Immature natural killer cell (primary cell): ENCODE measurements around the gene GSK3A. TPM values are rescaled to one million over a fixed set of nuclear protein-coding genes. Genes with fewer than 3 reads are reported as not detected.

ENCODE experiments used
- DNase-seq, 3 donors: peaks; one replicate each; pipeline ENCODE4 v3.0.0; 2022; ENCODE audit warnings: mixed read lengths in 1 of 3
- H3K27ac Mint-ChIP-seq, 6 donors: one replicate each; pipeline ENCODE4 v1.8.0; 2020; ENCODE audit warnings: mixed read lengths in 6 of 6, mild to moderate bottlenecking in 5 of 6, inconsistent platforms in 4 of 6, moderate library complexity in 3 of 6
- H3K27me3 Mint-ChIP-seq, 3 donors: one replicate each; pipeline ENCODE4 v1.8.0; 2020 to 2021; ENCODE audit warnings: low read depth in 3 of 3, mild to moderate bottlenecking in 3 of 3, mixed read lengths in 3 of 3, moderate library complexity in 3 of 3, inconsistent platforms in 1 of 3
- H3K36me3 Mint-ChIP-seq, 3 donors: one replicate each; pipeline ENCODE4 v1.8.0; 2020; ENCODE audit warnings: mixed read lengths in 3 of 3, inconsistent platforms in 2 of 3, mild to moderate bottlenecking in 2 of 3
- H3K4me1 Mint-ChIP-seq, 2 donors: one replicate each; pipeline ENCODE4 v1.8.0; 2020; ENCODE audit warnings: inconsistent platforms in 2 of 2, mild to moderate bottlenecking in 2 of 2, mixed read lengths in 2 of 2, moderate library complexity in 1 of 2
- H3K4me3 Mint-ChIP-seq, 5 donors: one replicate each; pipeline ENCODE4 v1.8.0; 2020; ENCODE audit warnings: mild to moderate bottlenecking in 5 of 5, mixed read lengths in 5 of 5, inconsistent platforms in 3 of 5, moderate library complexity in 3 of 5
- H3K9me3 Mint-ChIP-seq, 6 donors: one replicate each; pipeline ENCODE4 v1.8.0; 2020; ENCODE audit warnings: mild to moderate bottlenecking in 6 of 6, mixed read lengths in 6 of 6, inconsistent platforms in 4 of 6, moderate library complexity in 3 of 6
- polyA plus RNA-seq, 3 donors: library from polyadenylated mRNA; unstranded; fragments of 300-500 nt; fragmentation: Illumina TruSeq; gene quantifications; one replicate each; pipeline ENCODE4 v1.2.3, GENCODE V29; 2021

Gene GSK3A
- polyA plus RNA-seq, result 10 to 100 TPM; 14.2 to 28.3 (median 22.3) TPM

DNA sequence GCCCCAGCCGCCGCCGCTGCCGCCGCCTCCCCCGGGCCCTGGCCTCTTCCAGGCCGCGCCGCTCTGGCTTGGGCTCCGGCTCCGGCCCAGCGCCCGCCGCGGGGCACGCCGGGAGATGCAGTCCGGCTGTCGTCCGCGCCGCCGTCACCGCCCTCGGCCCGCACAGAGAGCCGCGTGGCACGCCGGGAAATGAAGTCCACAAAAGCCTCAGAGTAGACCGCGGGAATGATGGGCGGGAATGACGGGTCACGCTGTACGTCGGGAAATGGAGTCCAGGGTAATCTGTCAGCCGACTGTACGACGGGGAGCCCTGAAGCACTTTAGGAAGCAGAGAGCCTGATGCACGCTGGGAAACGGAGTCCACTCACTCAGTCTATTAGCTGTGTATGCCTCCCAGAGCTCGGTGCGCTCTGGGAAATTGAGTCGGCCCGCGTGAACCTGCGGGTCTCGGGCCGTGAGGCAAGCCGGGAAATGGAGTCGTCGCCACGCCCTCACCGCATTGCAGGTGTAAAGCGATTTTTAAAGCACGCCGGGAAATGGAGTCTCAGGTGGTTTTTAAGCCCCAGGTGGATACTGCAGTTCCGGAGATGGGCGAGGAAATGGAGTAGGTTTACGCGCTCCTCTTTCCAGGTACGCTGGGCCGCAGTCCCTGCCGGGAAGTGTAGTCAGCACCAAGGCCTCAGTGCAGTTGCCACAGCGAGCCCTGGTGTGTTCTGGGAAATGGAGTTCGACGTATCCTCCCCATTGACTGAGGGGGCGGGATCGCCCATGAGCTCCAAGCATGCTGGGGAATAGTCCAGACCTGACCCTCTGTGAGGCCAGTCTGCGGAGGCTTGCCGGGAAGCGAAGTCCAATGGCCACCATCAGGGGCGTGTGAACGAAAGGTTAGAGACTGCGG is at the start of gene GSK3A:
Gene GSK3A (minus strand): TSS at position 91 of the 898 bp plus-strand sequence. CDS start 137 bp downstream, outside the sequence.
- Mint-ChIP-seq H3K4me1 (peaks cover 55 to 60% of the 10 kb centered on the region in 2 donors), H3K4me3 (peak within 1 kb of the TSS; percentile 89 to 98 (median 94)), H3K9me3 (no peaks in the 10 kb centered on the region), H3K27ac (peak within 1 kb of the TSS; percentile 81 to 98 (median 94)), H3K27me3 (peaks cover 0 to 9% (median 6%) of the 10 kb centered on the region in 3 donors), H3K36me3 (peaks cover 0 to 8% (median 3%) of the 10 kb centered on the region in 3 donors)
- DNase-seq, result peak; percentile 95 to 96 (median 96)

DNA sequence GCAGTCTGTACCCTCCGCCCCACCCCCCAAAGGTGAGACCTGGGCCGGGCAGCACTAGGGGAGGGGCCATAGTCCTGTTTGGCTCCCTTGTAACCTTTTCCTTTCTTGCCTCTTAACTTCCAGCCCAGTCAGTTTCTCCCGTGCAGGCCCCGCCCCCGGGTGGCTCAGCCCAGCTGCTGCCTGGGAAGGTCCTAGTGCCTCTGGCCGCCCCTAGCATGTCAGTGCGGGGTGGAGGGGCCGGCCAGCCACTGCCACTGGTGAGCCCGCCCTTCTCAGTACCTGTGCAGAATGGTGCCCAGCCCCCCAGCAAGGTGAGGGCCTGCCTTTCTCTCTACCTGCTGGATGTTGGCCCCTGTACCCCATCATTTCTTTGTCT is 49.0 kb upstream of the GSK3A start:
- H3K9me3 Mint-ChIP-seq, result no peaks in the 10 kb centered on the region
- H3K27ac Mint-ChIP-seq, result no peak overlapping the region
- peaks cover 0 to 9% (median 4%) of the 10 kb centered on the region in 3 donors for H3K36me3 Mint-ChIP-seq
- no peak for DNase-seq
- H3K27me3 Mint-ChIP-seq, result peaks cover 0 to 2% (median 2%) of the 10 kb centered on the region in 3 donors
- H3K4me3 Mint-ChIP-seq, result no peak overlapping the region
- peaks cover under 1 to 2% of the 10 kb centered on the region in 2 donors for H3K4me1 Mint-ChIP-seq

DNA sequence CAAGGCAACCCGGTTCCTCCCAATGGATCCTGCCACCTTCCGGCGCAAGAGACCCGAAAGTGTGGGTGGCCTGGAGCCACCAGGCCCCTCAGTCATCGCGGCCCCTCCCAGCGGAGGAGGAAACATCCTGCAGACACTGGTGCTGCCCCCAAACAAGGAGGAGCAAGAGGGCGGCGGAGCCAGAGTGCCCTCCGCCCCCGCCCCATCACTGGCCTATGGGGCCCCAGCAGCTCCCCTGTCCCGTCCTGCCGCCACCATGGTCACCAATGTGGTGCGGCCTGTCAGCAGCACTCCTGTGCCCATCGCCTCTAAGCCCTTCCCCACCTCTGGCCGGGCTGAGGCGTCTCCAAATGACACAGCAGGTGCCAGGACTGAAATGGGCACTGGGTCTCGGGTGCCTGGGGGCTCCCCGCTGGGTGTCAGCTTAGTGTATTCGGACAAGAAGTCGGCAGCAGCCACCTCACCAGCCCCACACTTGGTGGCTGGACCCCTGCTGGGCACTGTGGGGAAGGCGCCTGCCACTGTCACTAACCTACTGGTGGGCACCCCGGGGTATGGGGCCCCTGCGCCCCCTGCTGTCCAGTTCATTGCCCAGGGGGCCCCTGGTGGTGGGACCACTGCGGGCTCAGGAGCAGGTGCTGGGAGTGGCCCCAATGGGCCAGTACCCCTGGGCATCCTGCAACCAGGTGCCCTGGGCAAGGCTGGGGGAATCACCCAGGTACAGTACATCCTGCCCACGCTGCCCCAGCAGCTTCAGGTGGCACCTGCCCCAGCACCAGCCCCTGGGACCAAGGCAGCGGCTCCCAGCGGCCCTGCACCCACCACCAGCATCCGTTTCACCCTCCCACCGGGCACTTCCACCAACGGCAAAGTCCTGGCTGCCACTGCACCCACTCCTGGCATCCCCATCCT is 48.4 kb upstream of the GSK3A start:
- no peaks in the 10 kb centered on the region for H3K9me3 Mint-ChIP-seq
- peaks cover 7 to 8% of the 10 kb centered on the region in 2 donors for H3K4me1 Mint-ChIP-seq
- H3K36me3 Mint-ChIP-seq, result peaks cover 0 to 9% (median 4%) of the 10 kb centered on the region in 3 donors
- peak; percentile 57 to 65 (median 58) for DNase-seq
- H3K27ac Mint-ChIP-seq, result no peak overlapping the region
- peaks cover 0 to 2% (median 2%) of the 10 kb centered on the region in 3 donors for H3K27me3 Mint-ChIP-seq
- H3K4me3 Mint-ChIP-seq, result no peak overlapping the region

DNA sequence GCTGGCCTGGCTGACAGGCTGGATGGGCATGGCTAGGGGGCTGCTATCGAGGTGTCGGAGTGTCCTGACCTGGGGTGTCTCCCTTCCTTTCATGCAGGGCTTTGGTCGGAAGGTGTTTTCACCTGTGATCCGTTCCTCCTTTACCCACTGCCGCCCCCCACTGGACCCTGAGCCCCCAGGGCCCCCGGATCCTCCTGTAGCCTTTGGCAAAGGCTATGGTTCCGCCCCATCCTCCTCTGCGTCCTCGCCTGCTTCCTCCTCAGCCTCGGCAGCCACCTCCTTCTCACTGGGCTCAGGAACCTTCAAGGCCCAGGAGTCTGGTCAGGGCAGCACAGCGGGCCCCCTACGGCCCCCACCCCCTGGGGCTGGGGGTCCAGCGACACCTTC is 47.7 kb upstream of the GSK3A start:
- Mint-ChIP-seq H3K27ac (peak overlapping the region in 1 of 6 donors; percentile 34), H3K9me3 (no peaks in the 10 kb centered on the region), H3K4me3 (no peak overlapping the region), H3K4me1 (peaks cover 14% of the 10 kb centered on the region in 2 donors), H3K36me3 (peaks cover 0 to 9% (median 4%) of the 10 kb centered on the region in 3 donors), H3K27me3 (peaks cover 0 to 3% (median 2%) of the 10 kb centered on the region in 3 donors)
- DNase-seq, result no peak

DNA sequence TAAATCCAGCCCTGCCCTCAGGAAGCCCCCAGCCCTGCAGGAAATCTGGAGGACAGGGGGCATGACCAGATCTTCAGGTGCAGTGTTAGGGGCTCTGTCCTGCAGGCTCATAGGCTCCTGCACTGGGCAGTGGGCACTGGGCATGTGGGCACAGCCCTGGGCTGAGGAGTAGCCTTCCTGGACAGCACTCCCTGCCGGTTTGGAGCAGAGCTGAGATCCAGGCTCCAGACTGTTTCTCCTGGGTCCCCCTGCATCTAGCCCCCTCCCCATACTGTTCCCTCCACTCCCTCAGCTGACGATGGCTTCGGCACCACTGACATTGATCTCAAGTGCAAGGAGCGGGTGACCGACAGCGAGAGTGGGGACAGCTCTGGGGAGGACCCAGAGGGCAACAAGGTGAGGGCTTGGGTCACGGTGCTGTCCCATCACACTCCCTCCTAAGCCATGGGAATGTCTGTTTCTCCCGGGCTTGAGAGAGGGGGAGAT is 47.2 kb upstream of the GSK3A start:
- peaks cover 19% of the 10 kb centered on the region in 2 donors for H3K4me1 Mint-ChIP-seq
- no peak overlapping the region for H3K4me3 Mint-ChIP-seq
- H3K27me3 Mint-ChIP-seq, result peaks cover 5 to 8% (median 7%) of the 10 kb centered on the region in 3 donors
- peak overlapping the region in 1 of 6 donors; percentile 34 for H3K27ac Mint-ChIP-seq
- H3K36me3 Mint-ChIP-seq, result peaks cover 0 to 9% (median 4%) of the 10 kb centered on the region in 3 donors
- DNase-seq, result no peak
- no peaks in the 10 kb centered on the region for H3K9me3 Mint-ChIP-seq

DNA sequence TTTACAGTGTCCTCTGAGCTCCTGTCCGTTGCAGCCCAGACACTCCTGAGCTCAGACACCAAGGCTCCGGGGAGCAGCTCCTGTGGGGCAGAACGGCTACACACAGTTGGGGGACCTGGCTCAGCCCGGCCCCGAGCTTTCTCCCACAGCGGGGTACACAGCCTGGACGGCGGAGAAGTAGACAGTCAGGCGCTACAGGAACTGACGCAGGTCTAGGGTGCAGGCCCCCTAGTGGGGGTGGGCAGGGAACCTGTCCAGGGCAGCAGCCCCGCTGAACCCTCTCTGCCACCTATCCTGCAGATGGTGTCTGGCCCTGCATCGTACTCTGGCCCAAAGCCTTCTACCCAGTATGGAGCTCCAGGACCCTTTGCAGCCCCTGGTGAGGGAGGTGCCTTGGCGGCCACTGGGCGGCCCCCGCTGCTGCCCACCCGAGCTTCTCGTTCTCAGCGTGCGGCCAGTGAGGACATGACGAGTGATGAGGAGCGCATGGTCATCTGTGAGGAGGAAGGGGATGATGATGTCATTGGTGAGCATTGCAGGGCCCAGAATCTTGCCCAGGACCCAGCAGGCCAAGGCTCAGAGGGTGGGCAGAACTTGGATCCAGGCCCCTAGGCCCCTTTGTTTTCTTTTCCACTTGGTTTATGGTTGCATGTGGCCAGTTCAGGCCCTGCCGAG is 46.6 kb upstream of the GSK3A start:
- Mint-ChIP-seq H3K4me1 (peaks cover 19 to 20% of the 10 kb centered on the region in 2 donors), H3K27me3 (peaks cover 5 to 8% (median 7%) of the 10 kb centered on the region in 3 donors), H3K27ac (no peak overlapping the region), H3K9me3 (no peaks in the 10 kb centered on the region), H3K36me3 (peaks cover 0 to 9% (median 4%) of the 10 kb centered on the region in 3 donors), H3K4me3 (no peak overlapping the region)
- DNase-seq, result no peak

DNA sequence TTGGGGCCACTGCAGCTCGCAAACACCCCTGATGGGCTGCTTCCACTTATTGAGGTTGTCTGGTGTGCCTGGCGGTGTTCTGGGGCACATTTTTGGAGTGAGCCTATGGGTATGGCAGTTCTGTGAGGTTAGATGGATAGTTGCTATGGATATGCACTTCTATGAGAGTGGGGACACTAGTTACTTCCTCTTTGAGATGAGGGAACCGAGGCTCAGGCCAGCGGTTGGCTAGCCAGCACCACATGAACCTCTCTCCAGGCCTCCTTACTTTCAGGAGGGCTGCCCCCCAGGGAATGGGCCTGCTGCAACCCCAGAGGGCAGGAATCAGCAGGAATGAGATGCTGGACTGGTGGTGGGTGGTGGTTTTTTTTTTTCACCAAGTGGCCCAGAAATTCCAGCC is 46.0 kb upstream of the GSK3A start:
- H3K4me3 Mint-ChIP-seq, result no peak overlapping the region
- H3K27me3 Mint-ChIP-seq, result peaks cover 5 to 8% (median 5%) of the 10 kb centered on the region in 3 donors
- H3K27ac Mint-ChIP-seq, result no peak overlapping the region
- H3K4me1 Mint-ChIP-seq, result peaks cover 19 to 20% of the 10 kb centered on the region in 2 donors
- peaks cover 0 to 7% (median 4%) of the 10 kb centered on the region in 3 donors for H3K36me3 Mint-ChIP-seq
- no peaks in the 10 kb centered on the region for H3K9me3 Mint-ChIP-seq
- no peak for DNase-seq

DNA sequence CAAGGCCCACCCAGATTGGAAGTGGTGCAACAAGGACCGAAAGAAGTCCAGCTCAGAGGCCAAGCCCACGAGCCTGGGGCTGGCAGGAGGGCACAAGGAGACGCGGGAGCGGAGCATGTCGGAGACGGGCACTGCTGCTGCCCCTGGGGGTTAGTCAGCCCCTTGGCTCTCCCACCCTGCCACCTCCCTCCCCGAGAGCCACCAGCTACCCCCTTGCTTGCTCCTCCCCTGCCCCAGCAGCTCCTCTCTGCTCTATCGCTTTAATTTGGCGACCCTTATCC is 45.4 kb upstream of the GSK3A start:
- H3K27ac Mint-ChIP-seq, result no peak overlapping the region
- DNase-seq, result no peak
- H3K27me3 Mint-ChIP-seq, result peaks cover 5 to 8% (median 5%) of the 10 kb centered on the region in 3 donors

DNA sequence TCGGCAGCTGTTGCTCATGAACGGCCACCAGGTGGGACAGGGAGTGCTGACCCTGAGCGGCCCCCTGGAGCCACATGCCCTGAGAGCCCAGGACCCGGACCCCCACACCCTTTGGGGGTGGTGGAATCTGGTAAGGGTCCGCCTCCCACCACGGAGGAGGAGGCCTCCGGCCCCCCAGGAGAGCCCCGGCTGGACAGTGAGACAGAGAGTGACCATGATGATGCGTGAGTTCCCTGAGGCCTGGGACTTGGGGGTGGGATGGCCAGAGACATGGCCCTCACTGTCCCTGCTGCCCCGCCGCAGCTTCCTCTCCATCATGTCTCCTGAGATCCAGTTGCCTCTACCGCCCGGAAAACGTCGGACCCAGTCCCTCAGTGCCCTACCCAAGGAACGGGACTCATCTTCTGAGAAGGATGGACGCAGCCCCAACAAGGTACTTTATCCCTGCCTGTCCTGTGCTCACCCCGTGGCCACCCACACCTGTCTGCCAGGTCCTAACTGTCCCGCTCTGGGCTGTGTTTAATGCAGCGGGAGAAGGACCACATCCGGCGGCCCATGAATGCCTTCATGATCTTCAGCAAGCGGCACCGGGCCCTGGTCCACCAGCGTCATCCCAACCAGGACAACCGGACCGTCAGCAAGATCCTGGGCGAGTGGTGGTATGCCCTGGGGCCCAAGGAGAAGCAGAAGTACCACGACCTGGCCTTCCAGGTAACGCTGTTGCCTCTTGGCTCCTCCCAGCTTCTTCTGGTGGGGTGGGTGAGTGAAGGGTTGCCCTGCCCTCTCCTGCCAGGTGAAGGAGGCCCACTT is 44.8 kb upstream of the GSK3A start:
- Mint-ChIP-seq H3K36me3 (peaks cover 0 to 5% (median 4%) of the 10 kb centered on the region in 3 donors), H3K4me3 (peak overlapping the region in 1 of 5 donors; percentile 9), H3K27me3 (peaks cover 5 to 11% (median 8%) of the 10 kb centered on the region in 3 donors), H3K9me3 (no peaks in the 10 kb centered on the region), H3K4me1 (peaks cover 19 to 20% of the 10 kb centered on the region in 2 donors), H3K27ac (peak overlapping the region in 1 of 6 donors; percentile 76)
- DNase-seq, result no peak

More for the DNA sequence above, 45.4 kb upstream of the GSK3A start:
- Mint-ChIP-seq H3K4me1 (peaks cover 19 to 20% of the 10 kb centered on the region in 2 donors), H3K9me3 (no peaks in the 10 kb centered on the region), H3K4me3 (no peak overlapping the region), H3K36me3 (peaks cover 0 to 5% (median 4%) of the 10 kb centered on the region in 3 donors)

DNA sequence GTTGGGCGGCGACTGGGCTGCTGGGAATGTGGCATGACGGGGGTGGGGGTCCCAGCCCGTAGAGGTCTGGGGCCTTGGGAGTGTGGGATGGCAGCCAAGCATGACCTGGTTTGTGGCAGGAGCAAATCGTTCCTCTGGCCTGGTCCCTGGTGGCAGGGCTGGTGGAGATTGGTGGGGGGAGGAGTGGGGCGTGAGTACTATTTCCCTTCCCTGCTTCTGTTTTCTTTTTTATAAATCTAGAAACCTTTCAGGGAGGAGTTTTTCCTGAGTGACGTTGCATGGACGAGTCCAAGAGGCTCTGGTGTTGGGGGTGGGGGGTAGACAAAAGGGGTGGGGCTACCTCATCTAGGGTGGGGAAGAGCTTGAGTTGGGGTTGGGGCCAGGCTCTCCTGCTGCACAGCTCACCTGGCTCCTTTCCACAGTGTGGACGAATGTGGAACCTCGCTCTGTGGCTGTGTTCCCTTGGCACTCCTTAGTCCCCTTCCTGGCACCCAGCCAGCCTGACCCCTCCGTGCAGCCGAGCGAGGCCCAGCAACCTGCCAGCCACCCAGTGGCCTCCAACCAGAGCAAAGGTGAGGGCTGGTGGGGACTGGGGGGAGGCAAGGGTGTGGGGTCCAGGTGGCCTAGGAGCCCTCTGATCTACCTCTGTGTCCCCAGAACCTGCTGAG is 44.1 kb upstream of the GSK3A start:
- DNase-seq, result no peak
- Mint-ChIP-seq H3K9me3 (no peaks in the 10 kb centered on the region), H3K27ac (peak overlapping the region in 5 of 6 donors; percentile 27 to 88 (median 69)), H3K36me3 (peaks cover 0 to under 1% (median 0%) of the 10 kb centered on the region in 3 donors), H3K4me1 (peaks cover 19 to 20% of the 10 kb centered on the region in 2 donors), H3K27me3 (peaks cover 5 to 9% (median 9%) of the 10 kb centered on the region in 3 donors), H3K4me3 (peak overlapping the region in 2 of 5 donors; percentile 6 to 87)

DNA sequence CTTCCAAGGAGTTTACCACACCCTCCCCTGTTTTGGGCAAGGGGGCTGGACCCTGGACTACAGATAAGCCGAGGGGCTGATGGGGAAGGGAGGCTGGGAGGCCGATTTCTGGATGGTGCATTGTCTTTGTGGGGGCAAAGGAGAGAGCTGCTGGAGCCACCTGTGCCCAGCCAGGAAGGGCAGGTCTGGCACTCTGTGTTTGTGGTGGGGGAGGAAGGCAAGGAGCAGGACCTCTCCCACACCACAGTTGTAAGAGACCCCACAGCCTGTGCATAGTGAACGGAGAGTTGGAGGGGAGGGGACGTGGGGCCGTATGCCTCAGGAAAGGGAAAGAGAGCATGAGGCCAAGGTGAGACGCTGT is 43.6 kb upstream of the GSK3A start:
- H3K4me3 Mint-ChIP-seq, result peak overlapping the region in 4 of 5 donors; percentile 33 to 87 (median 70)
- DNase-seq, result no peak
- no peaks in the 10 kb centered on the region for H3K36me3 Mint-ChIP-seq
- H3K27ac Mint-ChIP-seq, result peak overlapping the region in 5 of 6 donors; percentile 27 to 88 (median 60)
- H3K27me3 Mint-ChIP-seq, result peaks cover 5 to 9% (median 9%) of the 10 kb centered on the region in 3 donors
- peaks cover 20 to 23% of the 10 kb centered on the region in 2 donors for H3K4me1 Mint-ChIP-seq
- no peaks in the 10 kb centered on the region for H3K9me3 Mint-ChIP-seq

DNA sequence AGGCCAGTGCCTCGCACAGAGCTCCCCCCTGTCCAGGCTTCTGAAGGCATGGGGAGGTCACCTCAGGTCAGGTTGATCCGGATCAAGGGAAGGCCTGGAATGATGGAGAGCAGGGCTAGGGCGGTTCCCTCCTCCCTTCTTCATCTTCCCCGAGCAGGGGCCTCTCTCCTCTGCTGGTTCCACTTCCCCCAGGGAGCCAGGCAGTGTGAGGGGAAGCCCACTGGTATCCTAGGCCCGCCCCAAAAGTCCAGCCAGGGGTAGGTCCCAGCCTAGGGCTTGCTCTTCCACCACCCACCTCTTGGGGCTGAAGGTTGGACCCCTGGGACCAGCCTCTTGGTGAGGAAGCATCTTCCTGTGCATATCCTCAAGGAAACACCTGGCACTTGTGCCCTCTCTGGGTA is 43.1 kb upstream of the GSK3A start:
- H3K9me3 Mint-ChIP-seq, result no peaks in the 10 kb centered on the region
- peaks cover 5 to 9% (median 9%) of the 10 kb centered on the region in 3 donors for H3K27me3 Mint-ChIP-seq
- H3K4me3 Mint-ChIP-seq, result peak overlapping the region in 4 of 5 donors; percentile 33 to 96 (median 87)
- peak overlapping the region; percentile 45 to 98 (median 84) for H3K27ac Mint-ChIP-seq
- H3K4me1 Mint-ChIP-seq, result peaks cover 20 to 23% of the 10 kb centered on the region in 2 donors
- DNase-seq, result no peak
- H3K36me3 Mint-ChIP-seq, result no peaks in the 10 kb centered on the region
